H9 (cell line): ENCODE data around the gene PLEKHG7. TPM values are rescaled to one million over a fixed set of nuclear protein-coding genes. Genes with fewer than 3 reads are reported as not detected.

Experiments used
- DNase-seq: peaks from one replicate; pipeline ENCODE4 v3.0.0-alpha.2; 2017
- H2AFZ ChIP-seq: one replicate; pipeline ENCODE4 v1.6.1; 2013; ENCODE audit warnings: mild to moderate bottlenecking, low read length, control low read depth, moderate library complexity
- H2AK5ac ChIP-seq: 2 replicates; pipeline ENCODE4 v1.6.1; 2013; ENCODE audit warnings: low read length, control low read depth, mixed read lengths; ENCODE audit not compliant: insufficient read length
- H2BK120ac ChIP-seq: one replicate; pipeline ENCODE4 v1.6.1; 2013; ENCODE audit warnings: low read depth, mild to moderate bottlenecking, low read length, control low read depth, inconsistent platforms; ENCODE audit not compliant: poor library complexity, severe bottlenecking
- H2BK12ac ChIP-seq: 2 replicates; pipeline ENCODE4 v1.6.1; 2013; ENCODE audit warnings: low read length, control low read depth, mixed read lengths, low read depth; ENCODE audit not compliant: insufficient read length
- H2BK15ac ChIP-seq: 2 replicates; pipeline ENCODE4 v1.6.1; 2013; ENCODE audit warnings: low read depth, low read length, control low read depth
- H2BK20ac ChIP-seq: one replicate; pipeline ENCODE4 v1.6.1; 2013; ENCODE audit warnings: low read depth, mild to moderate bottlenecking, low read length, control low read depth, inconsistent platforms; ENCODE audit not compliant: poor library complexity, severe bottlenecking
- H2BK5ac ChIP-seq: 2 replicates; pipeline ENCODE4 v1.6.1; 2013; ENCODE audit warnings: low read length, control low read depth, mixed read lengths; ENCODE audit not compliant: insufficient read length
- H3K14ac ChIP-seq: 2 replicates; pipeline ENCODE4 v1.6.1; 2013; ENCODE audit warnings: low read length, control low read depth; ENCODE audit not compliant: insufficient read depth
- H3K18ac ChIP-seq: 2 replicates; pipeline ENCODE4 v1.6.1; 2013; ENCODE audit warnings: low read depth, mild to moderate bottlenecking, mixed read lengths, low read length, control low read depth; ENCODE audit not compliant: insufficient read length
- H3K23ac ChIP-seq: 2 replicates; pipeline ENCODE4 v1.6.1; 2013; ENCODE audit warnings: low read length, control low read depth, mixed read lengths, low read depth; ENCODE audit not compliant: insufficient read length
- H3K23me2 ChIP-seq: 2 replicates; pipeline ENCODE4 v1.6.1; 2013; ENCODE audit warnings: low read depth, mild to moderate bottlenecking, mixed read lengths, low read length, control low read depth; ENCODE audit not compliant: insufficient read length, poor library complexity, severe bottlenecking
- H3K27ac ChIP-seq: 2 replicates; pipeline ENCODE4 v1.5.1; 2013; ENCODE audit warnings: low read length, control low read depth, mixed read lengths, low read depth; ENCODE audit not compliant: insufficient read length
- H3K27me3 ChIP-seq: 2 replicates; pipeline ENCODE4 v1.6.1; 2013; ENCODE audit warnings: low read length, control low read depth, inconsistent platforms; ENCODE audit not compliant: insufficient read depth
- H3K4ac ChIP-seq: 2 replicates; pipeline ENCODE4 v1.6.1; 2013; ENCODE audit warnings: low read depth, mild to moderate bottlenecking, control low read depth, inconsistent platforms, low read length, moderate library complexity
- H3K4me1 ChIP-seq: 2 replicates; pipeline ENCODE4 v1.6.1; 2013; ENCODE audit warnings: low read length, control low read depth, inconsistent platforms; ENCODE audit not compliant: insufficient read depth
- H3K4me2 ChIP-seq: 2 replicates; pipeline ENCODE4 v1.6.1; 2013; ENCODE audit warnings: low read length, control low read depth, mixed read lengths; ENCODE audit not compliant: insufficient read length, insufficient read depth
- H3K56ac ChIP-seq: 2 replicates; pipeline ENCODE4 v1.6.1; 2013; ENCODE audit warnings: low read depth, mild to moderate bottlenecking, mixed read lengths, low read length, control low read depth; ENCODE audit not compliant: insufficient read length
- H3K79me1 ChIP-seq: 2 replicates; pipeline ENCODE4 v1.6.1; 2013; ENCODE audit warnings: low read depth, mild to moderate bottlenecking, moderate library complexity, low read length, control low read depth, inconsistent platforms; ENCODE audit not compliant: insufficient read depth, poor library complexity, severe bottlenecking
- H3K79me2 ChIP-seq: 2 replicates; pipeline ENCODE4 v1.6.1; 2013; ENCODE audit warnings: low read length, control low read depth, inconsistent platforms; ENCODE audit not compliant: insufficient read depth
- H3K9ac ChIP-seq: 2 replicates; pipeline ENCODE4 v1.6.1; 2013; ENCODE audit warnings: low read length, control low read depth, mixed read lengths; ENCODE audit not compliant: insufficient read length; ENCODE audit errors: extremely low read depth
- H3K9me3 ChIP-seq: one replicate; pipeline ENCODE4 v1.6.1; 2013; ENCODE audit warnings: low read depth, low read length, inconsistent platforms; ENCODE audit not compliant: control insufficient read depth
- H3T11ph ChIP-seq: one replicate; pipeline ENCODE4 v1.6.1; 2013; ENCODE audit warnings: mild to moderate bottlenecking, low read length, control low read depth, inconsistent platforms
- H4K20me1 ChIP-seq: one replicate; pipeline ENCODE4 v1.6.1; 2013; ENCODE audit not compliant: control insufficient read depth, insufficient read length, insufficient read depth
- H4K5ac ChIP-seq: 2 replicates; pipeline ENCODE4 v1.6.1; 2013; ENCODE audit warnings: low read depth, mild to moderate bottlenecking, mixed read lengths, low read length, control low read depth; ENCODE audit not compliant: insufficient read length
- H4K8ac ChIP-seq: replicated peaks from 2 replicates; pipeline ENCODE4 v1.6.1; 2013; ENCODE audit warnings: low read length, control low read depth, mixed read lengths, low read depth; ENCODE audit not compliant: insufficient read length
- H4K91ac ChIP-seq: 2 replicates; pipeline ENCODE4 v1.6.1; 2013; ENCODE audit warnings: low read depth, mild to moderate bottlenecking, moderate library complexity, mixed read lengths, low read length, control low read depth; ENCODE audit not compliant: insufficient read length
- H3K27ac Mint-ChIP-seq, 3 experiments: 2 replicates in 2 of 3; 3 replicates in 1 of 3; pipeline ENCODE4 v1.8.0; 2020 to 2021; ENCODE audit warnings: mixed read lengths in 3 of 3, mild to moderate bottlenecking in 1 of 3, moderate library complexity in 1 of 3
- H3K27me3 Mint-ChIP-seq: 2 replicates; pipeline ENCODE4 v1.8.0; 2021; ENCODE audit warnings: low read depth, mild to moderate bottlenecking, moderate library complexity, mixed read lengths
- H3K36me3 Mint-ChIP-seq, 3 experiments: 2 replicates in 2 of 3; 3 replicates in 1 of 3; pipeline ENCODE4 v1.8.0; 2020 to 2021; ENCODE audit warnings: low read depth in 3 of 3, mixed read lengths in 3 of 3; ENCODE audit not compliant: insufficient read depth in 1 of 3
- H3K4me1 Mint-ChIP-seq, 2 experiments: 2 replicates each; pipeline ENCODE4 v1.8.0; 2020; ENCODE audit warnings: mixed read lengths in 2 of 2
- H3K4me3 Mint-ChIP-seq, 2 experiments: 2 replicates in 1 of 2; 3 replicates in 1 of 2; pipeline ENCODE4 v1.8.0; 2020 to 2021; ENCODE audit warnings: mild to moderate bottlenecking in 2 of 2, mixed read lengths in 2 of 2, moderate library complexity in 1 of 2
- H3K9me3 Mint-ChIP-seq, 2 experiments: 2 replicates in 1 of 2; 3 replicates in 1 of 2; pipeline ENCODE4 v1.8.0; 2020; ENCODE audit warnings: mild to moderate bottlenecking in 2 of 2, mixed read lengths in 2 of 2, moderate library complexity in 1 of 2
- CTCF ChIP-seq: fragments of 200-600 bp; sonication (generic); conservative IDR thresholded peaks from 3 replicates; pipeline ENCODE4 v1.8.0; 2021; ENCODE audit warnings: antibody characterized with exemption, mild to moderate bottlenecking
- WGBS: extraction: QIAGEN DNeasy Blood & Tissue Kit; methylation state at CpG from one replicate; pipeline ENCODE4 v1.1.7; 2013; ENCODE audit warnings: missing lambda C conversion rate, low lambda C conversion rate, mixed read lengths; ENCODE audit not compliant: insufficient read length; ENCODE audit errors: extremely low coverage; 5-methylcytosine and 5-hydroxymethylcytosine counted together
- total RNA-seq: library from RNA; stranded (reverse); gene quantifications from 2 replicates; pipeline ENCODE4 v1.2.1, GENCODE V29; 2021

PLEKHG7 gene
- total RNA-seq, 1 experiment from 2014 or later = not detected

- Histone ChIP-seq H3K79me1 (no peaks in the 10 kb centered on the region), H3K27ac (no peak overlapping the region), H4K5ac (no peak overlapping the region), H2BK12ac (no peak overlapping the region), H3K56ac (no peak overlapping the region), H3K14ac (no peak overlapping the region), H3T11ph (no peak overlapping the region), H3K4ac (no peak overlapping the region), H3K9ac (no peak overlapping the region), H2BK15ac (no peak overlapping the region), H3K23ac (no peak overlapping the region), H4K8ac (no peak overlapping the region), H4K91ac (no peak overlapping the region), H4K20me1 (no peaks in the 10 kb centered on the region), H2AFZ (no peak overlapping the region), H3K9me3 (no peaks in the 10 kb centered on the region), H2BK20ac (no peak overlapping the region), H3K4me1 (no peaks in the 10 kb centered on the region), H2AK5ac (no peak overlapping the region), H3K4me2 (no peak overlapping the region), H3K79me2 (no peaks in the 10 kb centered on the region), H2BK5ac (no peak overlapping the region), H3K27me3 (no peaks in the 10 kb centered on the region), H3K18ac (no peak overlapping the region), H3K23me2 (no peaks in the 10 kb centered on the region), H2BK120ac (no peak overlapping the region)
- Mint-ChIP-seq H3K27ac (no peak overlapping the region; a peak in 1 of 7 replicates), H3K4me3 (no peak overlapping the region), H3K27me3 (no peaks in the 10 kb centered on the region), H3K9me3 (no peaks in the 10 kb centered on the region), H3K36me3 (no peaks in the 10 kb centered on the region), H3K4me1 (0 out of 4 replicates have a peak, but pooled peaks cover 2% of the 10 kb centered on the region in 2 experiments)
- no peak for DNase-seq
- no CpG with 5 or more reads among the region's 2 CpGs for WGBS
- no peak for TF ChIP-seq CTCF
Measured at GRCh38 chr12:92665496-92665895, 37.3 kb upstream of the PLEKHG7 start.
